CD4-positive, alpha-beta T cell treated with Interleukin-1 beta for 1 hour (primary cell): Measurements from ENCODE around the gene MYH10.

ENCODE experiments used
- DNase-seq, 2 donors: peaks; one replicate each; pipeline ENCODE4 v3.0.0-alpha.2; 2020 to 2022

The MYH10 gene

GRCh38 chr17:8436844-8437171, 193.7 kb downstream of the MYH10 start:
- no peak for DNase-seq

GRCh38 chr17:8436169-8436843, 194.2 kb downstream of the MYH10 start:
- peak; percentile 52 to 63 for DNase-seq

- peak; percentile 98 to 99 for DNase-seq
These were observed 195.0 kb downstream of the MYH10 start, which contains the start of gene NDEL1 for GRCh38 chr17:8435245-8436168. TSS of gene NDEL1 (plus strand) at chr17:8435884. CDS start at chr17:8444272, 8,388 bp downstream.

GRCh38 chr17:8430966-8431365, 199.6 kb downstream of the MYH10 start:
- DNase-seq, result no peak

GRCh38 chr17:8426802-8427201, 203.7 kb downstream of the MYH10 start:
- DNase-seq, result no peak

GRCh38 chr17:8426094-8426720, 204.3 kb downstream of the MYH10 start:
- no peak for DNase-seq
